KMS-11 (cell line): Measurements from ENCODE around the gene PLEKHG3.

Experiments used
- H2AFZ ChIP-seq: fragments of 200-600 bp; sonication (generic); 2 replicates; pipeline ENCODE4 v1.6.1; 2016; ENCODE audit warnings: antibody characterized with exemption, mixed run types, low read depth
- H3K27ac ChIP-seq: fragments of 200-600 bp; sonication (generic); 2 replicates; pipeline ENCODE4 v1.6.1; 2016; ENCODE audit warnings: mild to moderate bottlenecking, mixed run types
- H3K27me3 ChIP-seq: fragments of 200-600 bp; sonication (generic); 2 replicates; pipeline ENCODE4 v1.6.1; 2017; ENCODE audit warnings: mild to moderate bottlenecking, low read depth, mixed run types, moderate library complexity; ENCODE audit not compliant: insufficient read depth
- H3K36me3 ChIP-seq: fragments of 200-600 bp; sonication (generic); 2 replicates; pipeline ENCODE4 v1.6.1; 2017; ENCODE audit warnings: mild to moderate bottlenecking, mixed run types; ENCODE audit not compliant: insufficient read depth
- H3K4me1 ChIP-seq: fragments of 200-600 bp; sonication (generic); 2 replicates; pipeline ENCODE4 v1.6.1; 2016; ENCODE audit warnings: mild to moderate bottlenecking, low read depth, mixed run types; ENCODE audit not compliant: poor library complexity, severe bottlenecking
- H3K4me2 ChIP-seq: fragments of 200-600 bp; sonication (generic); 2 replicates; pipeline ENCODE4 v1.7.0; 2016; ENCODE audit warnings: mild to moderate bottlenecking, mixed run types
- H3K4me3 ChIP-seq: fragments of 200-600 bp; sonication (generic); IDR thresholded peaks from 2 replicates; pipeline ENCODE4 v1.6.1; 2017; ENCODE audit warnings: low read depth, low read length, mixed read lengths; ENCODE audit not compliant: insufficient read depth
- H3K79me2 ChIP-seq: fragments of 200-600 bp; sonication (generic); 2 replicates; pipeline ENCODE4 v1.6.1; 2016; ENCODE audit warnings: low read depth, mixed run types; ENCODE audit not compliant: insufficient read depth
- H3K9ac ChIP-seq: fragments of 200-600 bp; sonication (generic); 2 replicates; pipeline ENCODE4 v1.6.1; 2016; ENCODE audit warnings: mild to moderate bottlenecking, mixed run types
- H4K20me1 ChIP-seq: fragments of 200-600 bp; sonication (generic); 2 replicates; pipeline ENCODE4 v1.6.1; 2016; ENCODE audit warnings: mild to moderate bottlenecking, mixed run types; ENCODE audit not compliant: insufficient read depth
- CTCF ChIP-seq: fragments of 200-600 bp; sonication (generic); conservative IDR thresholded peaks from 2 replicates; pipeline ENCODE4 v1.6.1; 2017; ENCODE audit warnings: low read depth, mild to moderate bottlenecking, antibody characterized with exemption, low read length, moderate library complexity, mixed read lengths

Gene PLEKHG3

GRCh38 chr14:64730681-64731080, 26.5 kb downstream of the PLEKHG3 start:
- no peaks in the 10 kb centered on the region for H3K27me3 ChIP-seq
- no peaks in the 10 kb centered on the region for H3K36me3 ChIP-seq
- TF ChIP-seq CTCF: no peak
- H3K27ac ChIP-seq: no peak overlapping the region
- H3K4me3 ChIP-seq: no peak overlapping the region
- no peaks in the 10 kb centered on the region for H4K20me1 ChIP-seq
- H3K4me2 ChIP-seq: no peak overlapping the region
- no peak overlapping the region for H3K9ac ChIP-seq
- no peaks in the 10 kb centered on the region for H3K79me2 ChIP-seq
- peaks cover 19% of the 10 kb centered on the region for H3K4me1 ChIP-seq
- H2AFZ ChIP-seq: no peak overlapping the region

- TF ChIP-seq CTCF: no peak
- Histone ChIP-seq H2AFZ (no peak overlapping the region), H3K36me3 (no peaks in the 10 kb centered on the region), H4K20me1 (no peaks in the 10 kb centered on the region), H3K79me2 (no peaks in the 10 kb centered on the region), H3K4me2 (no peak overlapping the region), H3K27ac (no peak overlapping the region), H3K4me3 (no peak overlapping the region), H3K9ac (no peak overlapping the region), H3K27me3 (no peaks in the 10 kb centered on the region), H3K4me1 (peaks cover 14% of the 10 kb centered on the region)
These were observed 26.9 kb downstream of the PLEKHG3 start for GRCh38 chr14:64731141-64731581.

- Histone ChIP-seq H3K36me3 (no peaks in the 10 kb centered on the region), H2AFZ (no peak overlapping the region), H4K20me1 (no peaks in the 10 kb centered on the region), H3K27me3 (no peaks in the 10 kb centered on the region), H3K79me2 (no peaks in the 10 kb centered on the region), H3K4me3 (no peak overlapping the region), H3K9ac (no peak overlapping the region), H3K4me1 (peaks cover 5% of the 10 kb centered on the region), H3K4me2 (no peak overlapping the region), H3K27ac (no peak overlapping the region)
- TF ChIP-seq CTCF: no peak
These were observed 27.8 kb downstream of the PLEKHG3 start for GRCh38 chr14:64732066-64732465.

- H3K9ac ChIP-seq: no peak overlapping the region
- no peak overlapping the region for H3K4me2 ChIP-seq
- no peaks in the 10 kb centered on the region for H3K79me2 ChIP-seq
- no peak overlapping the region for H2AFZ ChIP-seq
- TF ChIP-seq CTCF: no peak
- H4K20me1 ChIP-seq: no peaks in the 10 kb centered on the region
- H3K36me3 ChIP-seq: no peaks in the 10 kb centered on the region
- H3K27me3 ChIP-seq: no peaks in the 10 kb centered on the region
- H3K4me3 ChIP-seq: no peak overlapping the region
- H3K27ac ChIP-seq: no peak overlapping the region
- H3K4me1 ChIP-seq: no peaks in the 10 kb centered on the region
These were observed 28.4 kb downstream of the PLEKHG3 start for GRCh38 chr14:64732536-64733120.
